DMS 273 treated with DMSO at 0.1 percent for 48 hours (cell line): ENCODE data around the gene CMA1.

ENCODE experiments used
- DNase-seq: peaks from one replicate; lab custom pipeline; 2025; lab: John Stamatoyannopoulos, UW

The CMA1 gene

GRCh38 chr14:24465805-24466204 is 42.3 kb downstream of the CMA1 start:
- no peak for DNase-seq

DNA sequence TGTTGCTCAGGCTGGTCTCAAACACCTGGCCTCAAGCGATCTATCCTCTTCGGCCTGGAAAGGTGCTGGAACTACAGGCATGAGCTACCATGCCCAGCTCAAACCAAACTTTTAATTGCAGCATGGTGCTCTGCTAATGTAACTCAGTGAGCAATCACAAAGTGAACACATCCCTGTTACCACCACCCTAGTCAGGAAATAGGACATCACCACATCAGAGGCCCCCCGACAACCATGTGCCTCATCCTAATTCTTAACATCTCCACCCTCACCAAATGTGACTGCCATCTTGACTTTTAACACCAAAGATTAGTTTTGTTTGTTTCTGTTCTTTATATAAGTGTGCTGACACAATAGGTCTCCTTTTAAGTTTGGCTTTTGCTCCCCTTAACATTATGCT is 42.7 kb downstream of the CMA1 start:
- DNase-seq = no peak

DNA sequence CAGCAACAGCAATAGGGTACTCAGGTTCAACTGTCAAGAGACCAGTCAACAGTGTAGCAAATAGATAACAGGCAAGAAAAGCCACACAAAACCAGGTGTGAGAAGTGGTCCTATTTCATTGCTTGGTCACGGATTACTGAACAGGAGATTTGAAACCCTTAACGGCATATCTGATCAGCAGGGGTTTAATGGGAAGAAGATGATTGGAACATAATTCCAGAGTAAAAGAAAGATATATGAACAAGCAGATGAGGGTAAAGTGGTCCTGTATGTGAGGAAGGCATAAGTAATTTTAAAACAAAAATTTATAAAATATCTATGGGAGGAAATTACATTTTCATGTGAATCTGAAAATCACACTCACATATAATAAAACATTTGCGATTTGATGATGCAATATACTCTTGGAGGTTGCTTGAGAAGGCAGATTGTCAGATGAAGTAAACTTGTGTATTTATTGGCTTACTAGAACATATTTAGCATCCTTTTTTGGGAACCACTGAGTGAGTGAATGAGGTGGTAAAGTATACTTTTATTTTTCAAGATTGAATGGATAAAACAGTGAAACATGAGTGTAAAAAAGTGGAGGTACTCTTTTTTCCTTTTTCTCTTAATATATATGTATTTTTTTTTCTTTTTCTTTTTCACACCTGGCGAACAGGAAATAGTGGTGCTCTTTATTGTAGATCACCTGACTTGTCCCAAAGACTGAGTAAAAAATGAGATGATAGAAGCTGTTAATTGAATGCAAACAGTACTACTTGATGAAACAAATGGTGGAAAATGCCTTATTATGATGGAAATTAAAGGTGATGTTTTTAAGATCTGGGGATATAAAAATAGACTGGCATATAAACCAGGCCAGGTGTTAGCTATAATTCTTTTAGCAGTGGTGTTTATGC is 43.9 kb downstream of the CMA1 start:
- DNase-seq = no peak

- DNase-seq = no peak
Observed at GRCh38 chr14:24463017-24463883, 44.8 kb downstream of the CMA1 start.

- DNase-seq = no peak
Observed at GRCh38 chr14:24461336-24461735, 46.7 kb downstream of the CMA1 start.

GRCh38 chr14:24459331-24459730 is 48.7 kb downstream of the CMA1 start:
- DNase-seq = no peak

DNA sequence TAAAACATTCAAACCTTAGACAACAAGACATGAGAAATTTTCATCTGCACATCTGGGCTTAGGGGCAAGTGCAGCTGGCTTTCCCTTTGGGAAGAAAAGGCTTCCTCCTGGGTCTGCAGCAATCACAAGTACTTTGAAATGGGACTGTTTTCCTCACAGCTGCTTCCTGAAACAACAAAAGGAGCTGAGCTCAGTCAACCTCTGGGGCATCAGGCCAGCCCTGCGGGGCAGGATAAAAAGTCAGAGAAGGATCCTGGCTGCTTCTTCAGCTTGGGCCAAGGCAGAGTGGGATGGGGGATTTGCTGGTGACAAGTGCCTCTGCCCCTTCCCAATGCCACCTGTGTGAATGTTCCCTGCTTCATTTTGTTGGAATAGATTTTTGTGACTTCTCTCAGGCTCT is 49.3 kb downstream of the CMA1 start:
- no peak for DNase-seq

GRCh38 chr14:24456980-24457379 is 51.1 kb downstream of the CMA1 start:
- no peak for DNase-seq
